NK-92 (cell line): ENCODE results near the gene TTC28.

Experiments used
- DNase-seq: peaks from one replicate; lab custom pipeline; 2025; ENCODE audit not compliant: unreplicated experiment; lab: John Stamatoyannopoulos, UW

TTC28 gene

DNA sequence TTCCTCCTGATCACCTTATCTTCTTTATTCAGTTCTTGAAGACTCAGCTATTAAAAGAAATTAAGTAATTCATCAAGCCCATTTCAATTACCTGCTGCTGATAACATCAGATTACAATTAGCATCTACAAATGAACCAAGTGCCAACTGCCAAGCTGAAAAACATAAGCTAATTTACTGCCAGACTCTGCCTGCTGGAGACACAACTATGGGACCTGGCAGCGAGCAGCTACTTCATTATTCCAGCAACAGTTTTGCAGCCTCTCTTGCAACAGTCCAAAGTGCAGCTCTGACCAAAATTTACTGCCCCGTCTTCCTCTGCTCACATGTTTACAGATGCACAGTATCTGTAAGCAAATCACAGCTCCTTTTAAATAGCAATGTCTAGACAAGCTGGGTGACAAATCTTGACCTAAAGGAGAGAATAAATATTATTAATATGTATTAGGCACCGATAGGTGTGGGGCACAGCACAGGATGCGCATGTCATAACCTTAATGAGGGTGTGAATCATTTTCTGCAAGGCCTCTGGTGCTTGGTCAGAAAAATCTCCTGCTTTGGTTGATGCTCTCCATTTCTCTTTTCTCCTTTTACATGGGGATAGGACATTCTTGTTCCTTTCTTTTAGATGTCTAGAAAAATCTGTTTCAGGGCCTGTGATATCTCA is 528.4 kb downstream of the TTC28 start:
- DNase-seq: no peak

DNA sequence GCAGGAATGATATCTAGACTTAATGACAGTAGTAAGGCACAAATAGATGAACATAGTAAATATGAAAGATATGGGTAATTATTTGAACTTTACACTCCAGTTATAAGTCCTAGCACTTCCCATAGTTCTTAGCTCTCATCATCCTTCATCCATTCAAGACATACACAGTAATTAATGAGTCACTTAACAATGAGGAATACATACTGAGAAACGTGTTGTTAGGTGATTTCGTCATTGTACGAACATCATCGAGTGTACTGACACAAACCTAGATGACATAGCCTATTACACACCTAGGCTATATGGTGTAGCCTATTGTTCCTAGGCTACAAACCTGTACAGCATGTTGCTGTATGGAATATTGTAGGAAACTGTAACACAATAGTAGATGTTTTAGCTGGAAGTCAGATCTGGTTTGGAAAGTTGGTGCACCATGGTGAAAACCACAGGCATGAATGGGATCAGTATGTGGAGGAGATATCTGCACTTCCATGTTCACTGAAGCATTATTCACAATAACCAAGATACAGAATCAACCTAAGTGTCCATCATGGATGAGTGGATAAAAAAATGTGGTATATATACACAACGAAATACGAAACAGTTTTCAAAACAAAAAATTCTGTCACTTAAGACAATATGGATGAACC is 530.7 kb downstream of the TTC28 start:
- no peak for DNase-seq

DNA sequence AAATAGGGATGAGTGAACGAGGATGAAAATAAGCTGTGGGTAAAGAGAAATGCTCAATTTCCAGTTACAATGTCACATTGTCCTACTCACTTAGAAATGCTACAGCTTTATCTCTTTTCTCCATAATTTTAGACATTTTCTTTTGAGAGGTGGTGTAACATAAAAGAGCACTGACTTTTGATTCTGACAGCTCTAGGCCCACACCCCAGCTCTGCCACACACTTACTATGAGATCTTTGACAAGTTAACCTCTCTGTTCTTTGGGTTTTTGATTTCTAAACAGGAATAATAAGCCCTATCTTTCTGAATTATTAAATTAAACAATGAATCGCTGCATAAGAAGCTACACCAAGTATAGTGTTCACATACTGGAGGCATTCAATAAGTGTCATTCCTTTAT is 532.2 kb downstream of the TTC28 start:
- no peak for DNase-seq

DNA sequence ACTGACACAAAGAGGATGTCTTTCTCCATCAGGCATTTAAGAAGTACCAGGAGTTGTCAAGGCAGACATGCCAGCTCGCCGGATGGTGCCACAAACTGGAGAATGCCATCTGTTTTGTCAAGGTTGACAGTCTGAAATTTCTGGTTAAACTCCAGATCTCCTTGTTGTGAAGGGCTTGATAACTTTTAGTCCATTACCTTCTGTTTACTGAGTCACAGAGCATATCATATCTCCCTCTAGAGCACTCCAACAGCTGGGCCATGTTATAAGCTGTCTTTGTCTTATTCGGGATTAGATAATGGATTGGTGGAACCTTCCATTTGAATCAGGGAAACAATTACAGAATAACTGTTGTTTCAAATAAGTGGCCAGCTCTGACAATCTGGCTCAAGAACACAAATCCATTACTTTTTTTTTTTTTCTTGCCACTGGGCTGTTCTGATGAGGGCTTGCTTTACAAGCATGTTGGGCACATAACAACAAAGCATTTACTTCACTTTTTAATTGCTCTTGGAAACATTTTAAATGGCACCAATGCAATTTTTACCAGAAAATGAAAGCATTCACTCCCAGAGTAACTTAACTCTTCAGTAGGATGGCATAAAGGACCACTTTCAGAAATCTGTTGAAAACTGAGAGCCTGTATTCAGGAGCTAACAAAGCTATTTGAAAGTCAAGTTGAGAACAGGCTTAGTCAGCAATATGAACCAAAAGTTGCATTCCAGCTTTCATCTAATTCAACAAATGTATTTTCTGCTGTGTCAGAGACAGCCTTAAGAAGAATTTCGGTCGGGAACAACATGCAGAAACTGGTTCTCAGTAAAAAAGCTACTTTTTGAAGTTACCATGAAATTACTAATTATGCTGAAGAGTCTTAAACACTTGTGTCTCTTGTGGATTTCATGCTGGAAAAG is 533.0 kb downstream of the TTC28 start:
- no peak for DNase-seq

DNA sequence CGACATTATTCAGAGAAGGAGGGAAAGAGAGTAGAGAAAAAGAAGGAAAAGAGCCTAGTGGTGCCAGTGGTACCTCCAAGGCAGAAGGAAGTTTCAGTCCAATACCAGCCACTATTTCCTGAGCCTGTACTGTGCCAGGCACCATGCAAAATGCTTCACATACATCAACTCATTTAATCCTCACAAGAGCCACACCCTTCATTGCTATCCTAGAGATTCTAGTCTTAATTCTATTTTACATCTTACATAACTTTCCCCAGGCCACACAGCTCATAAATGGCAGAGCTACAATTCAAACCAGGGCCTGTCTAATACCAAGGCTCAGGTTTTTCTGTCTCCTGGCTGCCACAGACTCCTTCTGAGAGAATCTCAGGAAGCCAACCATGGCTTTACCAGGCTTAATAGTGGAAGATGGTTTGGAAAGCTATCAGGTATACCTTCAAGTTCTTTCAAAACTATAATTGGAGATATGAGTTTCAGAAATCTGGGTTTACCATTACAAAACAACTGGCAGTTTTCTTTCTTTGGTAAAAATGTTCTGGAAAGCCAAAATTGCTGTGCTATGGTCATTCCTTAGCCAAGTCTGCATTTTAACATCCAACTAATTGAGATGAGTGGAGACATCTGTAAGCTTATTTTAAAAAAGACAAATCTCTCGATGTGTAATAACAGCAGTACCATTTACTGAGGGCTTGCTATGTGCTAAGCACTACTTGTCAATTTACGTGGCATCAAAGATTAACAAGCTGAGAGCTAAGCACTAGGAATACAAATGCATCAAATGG is 535.5 kb downstream of the TTC28 start:
- no peak for DNase-seq

DNA sequence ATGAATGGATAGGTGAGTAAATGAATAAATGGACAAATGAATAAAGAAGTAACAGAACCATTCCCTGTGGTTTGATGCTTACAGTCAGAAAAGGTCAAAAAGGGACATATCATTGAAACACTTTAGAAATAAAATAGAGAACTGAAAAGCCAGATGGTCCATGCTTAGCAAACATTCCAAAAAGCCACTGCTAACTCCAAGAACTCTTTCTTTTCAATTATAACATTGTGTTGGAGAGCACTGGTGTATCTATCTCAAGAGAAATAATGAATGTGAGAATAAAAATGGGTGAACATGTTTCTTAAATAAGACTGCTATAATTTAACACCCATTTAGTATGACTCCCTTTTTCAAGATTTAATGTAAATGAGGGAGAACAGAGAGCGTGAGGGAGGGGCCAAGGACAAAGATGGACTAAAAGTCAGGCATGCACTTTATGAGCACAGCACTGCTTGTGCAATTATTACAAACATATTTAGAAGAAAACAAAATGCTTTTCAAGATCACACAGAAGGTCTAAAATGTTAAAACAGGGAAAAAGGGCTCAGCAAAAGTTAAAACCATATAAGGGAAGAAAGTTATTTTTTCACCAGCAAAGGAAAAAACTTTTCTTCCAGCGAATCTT is 536.3 kb downstream of the TTC28 start:
- DNase-seq: no peak

DNA sequence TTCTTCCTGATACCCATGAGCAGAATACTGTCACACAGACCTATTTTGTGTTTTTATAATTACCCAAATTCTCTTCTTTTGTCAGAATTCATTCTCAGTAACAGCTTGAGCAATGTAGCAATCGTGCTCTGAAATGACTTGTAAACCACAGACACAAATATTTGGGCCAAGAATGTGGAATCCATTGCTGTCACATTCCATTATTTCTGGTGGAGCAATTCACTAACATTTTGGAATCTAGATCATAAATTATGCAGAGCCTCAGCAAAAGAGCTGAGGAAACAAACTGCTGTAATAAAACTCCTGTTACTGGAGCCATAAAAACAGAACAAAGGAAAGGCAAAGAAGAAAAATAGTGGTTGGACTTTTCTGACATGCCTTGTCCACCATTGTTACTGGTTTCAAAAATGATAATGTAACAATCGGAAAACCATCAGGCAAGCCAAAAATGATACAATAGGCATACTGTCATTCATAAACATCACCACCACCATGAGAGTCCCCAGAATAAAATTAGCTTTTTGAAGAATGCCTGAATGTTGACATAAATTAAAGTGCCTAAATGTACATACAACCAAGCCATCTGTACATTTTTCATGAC is 537.2 kb downstream of the TTC28 start:
- DNase-seq: no peak

DNA sequence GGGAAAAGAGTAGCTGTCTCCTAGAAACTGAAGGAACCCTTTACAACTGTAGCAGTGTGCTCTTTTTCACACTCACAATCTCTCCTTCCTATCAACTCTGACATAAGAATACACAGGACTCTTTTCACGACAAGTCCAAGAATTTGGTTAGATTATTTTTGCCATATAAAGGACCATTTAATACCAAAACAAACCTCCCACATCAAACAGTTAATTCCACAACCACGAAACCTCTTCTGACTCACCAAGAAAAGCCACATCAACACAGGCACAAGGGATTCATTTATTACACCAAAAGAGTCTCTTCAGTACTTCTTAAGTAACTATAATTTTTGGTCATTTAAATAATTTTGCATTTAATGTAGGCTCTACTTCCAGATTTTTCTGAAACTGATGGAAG is 538.0 kb downstream of the TTC28 start:
- DNase-seq: no peak

DNA sequence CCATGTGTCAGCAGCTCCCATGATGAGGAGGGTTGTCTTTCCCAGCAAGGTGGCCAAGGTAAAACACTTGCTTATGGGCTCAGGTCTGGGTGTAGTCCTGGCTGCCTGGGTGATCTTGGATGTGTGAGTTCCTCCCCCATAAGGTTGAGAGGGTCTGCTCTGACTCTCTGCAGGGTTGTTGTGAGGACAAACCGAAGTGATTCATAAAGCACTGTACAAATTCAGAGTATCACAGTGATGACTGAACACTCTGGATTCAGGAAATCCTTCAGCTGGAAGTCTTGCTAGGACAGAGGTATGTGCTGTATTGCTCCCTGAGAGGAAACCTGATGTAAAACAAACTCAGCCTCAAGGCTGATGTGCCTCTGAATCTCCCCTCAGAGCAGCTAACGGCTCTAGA is 539.7 kb downstream of the TTC28 start:
- DNase-seq: no peak

DNA sequence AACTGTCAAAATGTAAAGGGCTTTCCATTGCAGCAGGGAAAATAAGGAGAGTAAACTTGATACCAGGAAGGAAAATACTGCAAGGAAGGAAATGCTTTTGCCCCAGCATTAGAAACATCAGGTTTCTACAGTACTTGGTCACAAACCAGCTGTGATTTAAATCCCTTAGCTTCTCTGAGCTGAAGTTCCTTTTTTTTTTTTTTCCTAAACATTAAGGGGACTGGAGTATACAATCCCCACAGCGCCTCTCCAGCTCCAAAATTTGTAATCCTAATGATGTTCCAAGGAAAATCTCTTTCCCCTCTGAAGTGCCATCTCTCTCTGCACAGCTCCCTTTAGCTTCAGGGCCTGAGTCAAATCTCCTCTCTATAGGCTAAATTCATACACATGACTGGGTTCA is 540.1 kb downstream of the TTC28 start:
- DNase-seq: no peak

DNA sequence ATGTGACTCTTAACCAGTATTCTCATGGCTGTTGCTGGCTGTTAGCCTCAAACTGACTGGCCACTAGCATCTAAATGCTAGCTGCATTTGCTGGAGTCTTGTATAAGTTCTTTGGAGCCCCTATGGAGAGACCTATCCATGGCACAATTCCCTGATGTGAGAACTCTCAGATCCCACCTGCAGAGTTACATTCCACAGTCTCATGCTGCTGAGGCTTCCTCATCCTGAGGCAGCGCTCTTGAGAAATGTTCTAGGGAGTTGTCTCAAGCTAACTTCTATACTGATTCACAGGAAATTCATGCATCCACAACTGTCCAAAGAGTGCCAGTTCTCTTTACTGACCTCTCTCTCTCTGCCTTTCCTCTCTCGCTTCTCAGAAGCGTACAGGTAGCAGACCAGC is 542.6 kb downstream of the TTC28 start:
- DNase-seq: no peak

DNA sequence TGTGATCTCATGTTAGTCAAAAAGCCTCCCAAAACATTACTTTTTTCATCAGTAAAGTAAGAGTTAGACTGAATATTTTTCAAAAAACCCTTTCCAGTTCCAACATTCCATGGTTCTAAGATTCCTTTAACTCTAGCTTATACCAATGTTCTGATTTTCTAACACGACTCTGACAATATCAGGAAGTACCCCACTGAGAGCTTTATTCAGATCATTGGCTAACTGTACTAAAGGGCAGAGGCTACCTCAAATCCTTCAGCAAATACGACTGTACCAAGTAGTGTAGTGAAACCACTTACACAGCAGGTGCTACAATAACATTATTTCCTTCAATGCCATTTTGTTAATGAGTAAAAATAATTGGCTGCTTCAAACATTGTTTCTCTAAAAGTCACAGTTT is 547.2 kb downstream of the TTC28 start:
- DNase-seq: no peak

DNA sequence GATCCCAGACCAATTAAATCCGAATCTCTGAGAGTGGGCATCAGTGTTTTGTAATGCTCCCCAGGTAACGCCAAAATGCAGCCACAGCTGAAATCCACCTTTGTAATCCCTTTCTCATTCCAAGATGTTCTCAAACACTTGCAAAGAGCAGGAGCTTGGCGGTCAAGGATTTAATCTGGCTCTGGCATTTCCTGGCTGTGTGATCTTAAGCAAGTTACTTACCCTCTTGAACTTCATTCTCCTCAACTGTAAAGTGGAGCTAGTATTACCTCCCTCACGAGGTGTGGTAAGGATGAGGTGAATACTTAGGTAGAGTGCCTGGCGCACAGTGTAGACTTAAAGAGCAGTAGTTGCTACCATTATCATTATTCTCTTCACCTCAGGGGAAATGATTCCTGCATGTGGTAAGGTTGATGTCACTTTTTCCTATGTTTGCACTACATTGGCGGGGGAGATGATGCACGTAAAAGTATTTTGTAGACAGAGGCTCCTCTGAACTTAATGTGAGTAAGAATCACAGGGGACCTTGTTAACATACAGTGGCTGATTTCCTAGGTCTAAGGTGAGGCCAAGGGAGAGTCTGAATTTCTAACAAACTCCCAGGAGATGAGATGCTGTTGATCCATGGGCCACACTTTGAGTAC is 550.2 kb downstream of the TTC28 start:
- no peak for DNase-seq

DNA sequence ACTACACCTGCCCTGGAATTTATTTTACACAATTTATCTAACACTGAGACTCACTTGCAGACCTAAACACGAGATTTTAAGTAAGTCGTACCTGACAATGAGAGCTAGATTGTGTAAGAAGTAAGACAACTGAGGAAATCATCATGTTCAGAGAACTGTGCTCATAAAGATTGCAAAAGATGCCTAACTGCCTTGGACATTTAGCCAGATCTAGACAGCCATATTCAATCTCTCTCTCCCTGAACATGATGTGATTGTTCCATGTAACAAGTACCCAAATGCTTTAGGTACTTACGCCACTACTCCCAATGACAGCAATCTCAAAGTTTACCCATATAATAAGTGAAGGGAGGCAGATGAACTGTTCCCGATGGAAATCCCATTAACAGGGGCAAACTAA is 550.8 kb downstream of the TTC28 start:
- no peak for DNase-seq

DNA sequence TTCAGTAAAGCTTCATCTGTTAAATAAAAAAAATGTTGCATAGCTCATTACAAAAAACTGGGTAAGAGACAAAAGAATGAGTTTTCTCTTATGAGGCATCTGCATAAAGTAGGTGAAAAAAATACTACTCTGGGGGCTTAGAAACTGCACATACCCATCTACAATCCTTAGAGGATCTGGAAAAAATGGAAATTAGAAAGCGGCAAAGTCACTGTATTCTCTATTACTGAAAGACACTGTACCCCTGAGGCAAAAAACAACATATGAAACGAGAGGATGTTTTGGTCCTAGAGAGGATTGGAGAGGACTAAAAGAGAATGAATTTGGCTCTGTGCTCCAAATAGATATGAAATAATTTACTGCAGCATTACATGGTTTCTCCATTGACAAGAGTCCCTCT is 553.8 kb downstream of the TTC28 start:
- no peak for DNase-seq

DNA sequence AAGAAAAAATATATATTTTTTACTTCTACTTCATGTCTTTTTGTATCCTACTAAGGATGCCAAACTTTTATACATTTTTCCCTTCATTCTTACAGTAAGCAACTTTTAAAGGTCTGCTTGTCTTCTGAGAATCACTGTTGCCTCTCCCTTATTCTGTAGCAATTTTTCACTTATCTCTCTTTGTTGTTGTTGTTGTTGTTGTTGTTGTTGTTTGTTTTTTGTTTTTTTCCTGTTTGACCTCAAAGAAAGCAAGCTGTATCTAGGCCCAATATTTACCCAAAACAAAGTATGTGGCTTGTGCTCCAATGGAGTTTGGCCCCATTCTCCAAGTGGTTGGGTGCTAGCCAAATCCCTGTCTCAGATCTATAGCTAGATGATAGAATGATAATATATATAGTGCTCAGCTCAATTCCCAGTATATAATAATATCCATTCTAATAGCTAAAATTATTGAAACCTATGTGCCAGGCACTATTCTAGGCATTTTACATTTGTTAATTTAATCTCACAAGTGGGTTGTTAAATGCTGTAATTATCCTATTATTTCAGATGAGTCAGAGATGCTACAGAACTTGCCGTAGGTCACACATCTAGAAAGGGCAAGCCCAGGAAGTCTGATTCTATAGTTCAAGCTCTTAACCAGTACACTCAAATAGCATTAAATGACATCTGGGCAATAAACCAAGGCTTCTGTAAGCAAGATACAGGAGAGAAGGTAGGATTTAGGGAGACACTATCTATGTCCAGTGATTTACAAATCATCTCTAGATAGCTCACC is 555.5 kb downstream of the TTC28 start:
- DNase-seq: no peak

DNA sequence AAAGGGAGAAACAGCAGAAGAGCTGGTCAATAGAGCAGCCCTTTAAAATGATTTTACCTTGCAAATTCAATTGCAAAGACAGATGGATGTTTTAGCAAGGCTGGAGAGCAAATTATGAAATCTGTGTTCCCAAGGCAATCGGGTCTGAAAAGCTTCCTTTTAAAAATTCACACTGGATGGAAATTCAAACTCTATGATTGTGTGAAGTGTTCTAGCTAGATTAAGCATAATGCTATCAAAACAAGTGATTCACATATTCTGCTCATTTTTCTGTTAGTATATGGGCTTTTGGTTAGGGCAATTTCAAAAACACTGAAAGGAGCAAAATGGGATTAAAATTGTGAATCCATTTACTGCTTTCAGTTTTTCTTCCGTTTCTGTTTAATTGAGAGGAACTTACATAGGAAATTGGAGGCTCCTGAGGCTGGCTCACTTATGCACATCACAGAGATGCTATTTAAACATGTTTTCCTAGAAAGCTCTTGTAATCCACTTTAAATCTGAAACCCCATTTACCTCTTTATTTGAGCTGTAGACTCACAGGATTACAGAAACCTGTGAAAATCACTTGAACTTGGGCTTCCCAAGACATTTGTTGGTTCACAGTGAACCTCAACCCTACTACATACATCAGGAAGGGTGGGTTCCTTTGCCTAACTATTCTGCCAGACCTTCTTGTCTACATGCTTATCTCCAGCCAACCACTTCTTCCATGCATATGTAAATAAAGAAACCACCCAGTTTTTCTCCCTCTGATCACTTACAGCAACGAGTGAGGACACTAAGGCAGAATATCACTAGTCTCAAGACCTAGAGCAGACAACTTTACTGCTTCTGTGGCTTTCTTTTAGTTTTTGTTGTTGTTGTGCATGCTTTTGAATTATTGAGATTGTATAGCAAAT is 558.7 kb downstream of the TTC28 start:
- no peak for DNase-seq

DNA sequence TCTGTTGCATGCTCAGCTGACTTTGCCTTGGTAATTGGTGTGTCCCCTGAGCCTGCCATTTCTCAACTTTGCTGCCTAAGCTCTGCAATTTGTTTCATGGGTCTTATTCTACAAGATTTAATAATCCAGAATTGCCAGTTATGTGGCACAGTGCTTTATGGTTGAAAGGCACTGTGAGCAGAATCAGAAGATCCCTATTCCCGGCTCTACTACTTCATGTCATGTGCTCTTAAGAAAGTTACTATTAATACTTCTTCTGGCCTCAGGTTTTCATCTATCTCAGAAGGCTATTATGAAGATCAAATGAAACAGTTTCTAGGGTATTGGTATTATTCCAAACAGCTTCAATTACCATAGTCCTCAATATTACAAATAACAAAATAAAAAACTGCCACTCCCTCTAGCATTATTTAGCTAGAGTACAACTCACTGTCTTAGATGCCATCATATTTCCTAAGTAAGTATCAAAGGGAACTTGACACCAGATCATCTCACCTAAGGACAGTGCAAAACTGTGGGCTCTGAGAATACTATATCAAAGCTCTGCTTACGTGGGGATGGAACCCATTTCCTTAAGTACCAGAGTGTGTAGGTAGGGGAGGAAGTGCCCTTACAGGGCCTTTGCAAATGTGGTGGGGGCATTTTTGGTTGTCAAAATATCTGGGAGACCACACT is 560.5 kb downstream of the TTC28 start:
- no peak for DNase-seq
